GM19468 (cell line): ENCODE data around the gene SGMS1.
"Not testable (repeated sequence)": the region's sequence is repeated elsewhere in the genome, so short reads cannot be mapped to it uniquely, and the experiment has no call there.

Experiments used
- ATAC-seq: cut with Tn5 transposase; IDR thresholded peaks from one replicate; pipeline ENCODE4 v1.9.1; 2021; ENCODE audit warnings: mild to moderate bottlenecking, moderate library complexity, moderate number of reproducible peaks; ENCODE audit not compliant: unreplicated experiment; ENCODE audit errors: extremely low read depth

SGMS1 gene

DNA sequence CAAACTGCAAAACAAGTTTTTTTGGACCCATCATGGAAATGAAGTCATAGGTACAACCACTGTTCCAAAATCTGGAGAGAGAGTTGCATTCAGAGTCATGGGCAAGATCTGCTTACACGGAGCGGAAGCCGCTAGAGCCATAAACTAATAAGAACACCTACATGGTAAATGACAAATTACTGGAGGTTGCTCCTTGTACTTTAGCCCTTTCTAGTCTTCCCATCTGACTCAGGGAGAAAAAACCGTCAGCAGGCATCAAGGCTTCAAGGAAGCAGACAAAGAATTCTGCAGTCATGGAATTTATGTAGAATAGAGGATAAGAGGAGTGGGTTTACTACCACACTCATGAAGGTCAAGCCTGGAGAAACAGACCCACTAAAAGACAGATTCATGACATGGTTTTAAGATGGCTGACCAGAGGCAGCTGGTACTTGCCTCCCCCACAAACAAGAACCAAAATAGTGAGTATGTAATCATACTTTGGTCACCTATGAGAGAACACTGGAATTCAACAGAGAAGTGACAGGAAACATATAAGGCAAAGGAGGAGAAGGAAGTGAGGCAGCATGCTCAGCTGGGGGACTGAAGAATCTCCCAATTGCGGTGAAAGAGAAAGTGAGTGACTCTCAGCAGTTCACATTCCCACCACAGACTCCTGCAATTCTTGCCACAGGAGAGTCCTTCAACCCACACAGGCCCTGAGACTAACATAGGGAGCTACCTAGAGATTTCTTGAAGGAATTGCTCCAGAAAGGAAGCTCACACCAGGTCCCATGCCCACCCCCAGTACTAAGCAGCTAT is 330.0 kb downstream of the SGMS1 start:
- no peak for ATAC-seq

DNA sequence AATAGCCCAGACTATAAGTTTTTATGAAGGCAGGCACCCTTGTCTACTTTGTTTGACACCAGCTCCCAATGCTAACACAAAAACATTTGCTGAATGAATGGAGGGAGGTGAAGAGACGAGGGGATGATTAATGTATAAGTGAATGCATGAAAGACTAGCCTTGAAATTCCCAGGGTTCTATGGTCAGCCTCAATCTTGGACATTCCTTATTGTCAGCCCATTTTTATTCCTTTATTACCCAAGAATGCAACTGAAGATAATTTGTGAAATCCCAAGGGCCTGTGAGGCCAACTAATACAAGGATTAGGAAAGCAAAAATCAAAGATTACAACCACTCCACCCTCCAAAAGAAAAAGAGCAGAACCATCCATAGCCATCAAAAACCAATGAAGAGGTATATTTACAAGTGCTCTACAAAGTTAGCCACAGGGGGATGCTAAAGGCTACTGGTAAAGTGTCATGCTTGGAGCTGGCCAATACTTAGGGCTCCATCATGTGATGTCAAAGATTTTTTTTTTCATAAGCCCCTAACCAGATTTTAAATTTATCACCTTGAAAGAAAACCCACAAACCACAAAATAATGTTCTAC is 332.4 kb downstream of the SGMS1 start:
- ATAC-seq, result no peak

DNA sequence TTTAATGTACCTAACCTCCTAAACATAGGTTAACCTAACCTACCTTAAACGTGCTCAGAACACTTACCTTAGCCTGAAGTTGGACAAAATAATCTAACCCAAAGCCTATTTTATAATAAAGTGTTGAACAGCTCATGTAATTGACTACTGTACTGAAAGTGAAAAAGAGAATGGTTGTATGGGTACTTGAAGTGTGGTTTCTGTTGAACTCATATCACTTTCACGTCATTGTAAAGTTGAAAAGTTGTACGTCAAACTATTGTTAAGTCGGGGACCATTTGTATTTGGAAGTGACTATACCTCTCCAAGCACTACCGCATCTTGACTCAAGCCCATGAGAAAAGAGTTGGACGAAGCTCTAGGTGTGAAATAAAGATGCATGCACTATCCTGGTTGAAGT is 334.6 kb downstream of the SGMS1 start:
- ATAC-seq, result no peak

DNA sequence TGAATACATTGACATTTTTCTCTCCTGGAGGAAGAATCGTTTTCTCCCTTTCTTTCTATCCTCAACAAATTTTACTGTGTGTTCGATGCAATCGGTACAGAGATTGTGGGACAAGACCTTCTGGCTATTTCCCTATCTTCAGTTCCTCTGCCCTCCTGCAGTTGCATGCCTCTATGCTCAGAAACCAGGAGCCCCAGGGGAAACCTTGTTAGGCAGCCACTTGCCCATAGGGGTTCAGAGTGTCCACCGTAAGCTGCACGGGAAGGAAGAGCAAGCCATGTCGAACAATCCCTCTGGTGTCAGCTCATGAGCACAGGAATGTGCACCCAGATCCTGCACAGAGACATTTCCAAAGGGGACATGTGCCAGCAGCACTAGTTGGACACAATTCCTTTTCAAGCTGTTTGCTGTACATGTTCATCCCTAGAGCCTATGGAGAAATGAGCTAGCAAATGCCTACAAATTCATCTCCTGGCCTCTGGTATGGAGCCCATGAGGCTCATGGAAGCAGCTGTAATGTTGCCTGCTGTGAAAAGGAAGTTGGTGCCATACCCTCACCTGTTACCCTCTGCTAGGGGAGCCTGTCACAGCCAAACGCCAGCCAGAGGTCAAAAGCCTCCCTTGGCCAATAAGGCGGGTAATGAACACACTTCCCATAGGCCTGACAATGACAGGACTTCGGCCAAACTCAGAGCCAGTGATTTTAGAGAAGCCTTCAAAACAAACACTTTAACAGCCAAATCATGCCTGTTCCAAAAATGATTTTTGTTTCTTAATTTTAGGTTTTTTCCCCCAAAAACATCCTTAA is 336.6 kb downstream of the SGMS1 start:
- no peak for ATAC-seq

DNA sequence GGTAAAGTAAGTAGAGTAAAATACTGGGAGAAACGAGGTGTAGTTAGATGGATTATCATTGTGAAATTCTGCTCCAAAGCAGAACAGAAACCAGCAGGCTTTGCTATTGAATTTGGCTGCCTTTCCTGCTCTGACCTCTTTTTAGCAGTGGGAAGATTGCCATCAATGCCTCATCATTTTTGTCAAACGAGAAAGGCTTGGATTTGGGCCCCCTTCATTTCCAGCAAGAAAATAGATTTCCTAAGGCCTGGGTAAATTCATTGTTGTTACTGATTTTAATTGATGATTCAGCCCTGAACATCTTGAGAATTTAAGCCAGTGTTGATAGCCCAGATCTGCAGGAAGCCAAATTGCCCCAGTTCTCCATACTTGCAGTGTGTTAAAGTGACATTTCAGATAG is 337.2 kb downstream of the SGMS1 start:
- ATAC-seq, result no peak

DNA sequence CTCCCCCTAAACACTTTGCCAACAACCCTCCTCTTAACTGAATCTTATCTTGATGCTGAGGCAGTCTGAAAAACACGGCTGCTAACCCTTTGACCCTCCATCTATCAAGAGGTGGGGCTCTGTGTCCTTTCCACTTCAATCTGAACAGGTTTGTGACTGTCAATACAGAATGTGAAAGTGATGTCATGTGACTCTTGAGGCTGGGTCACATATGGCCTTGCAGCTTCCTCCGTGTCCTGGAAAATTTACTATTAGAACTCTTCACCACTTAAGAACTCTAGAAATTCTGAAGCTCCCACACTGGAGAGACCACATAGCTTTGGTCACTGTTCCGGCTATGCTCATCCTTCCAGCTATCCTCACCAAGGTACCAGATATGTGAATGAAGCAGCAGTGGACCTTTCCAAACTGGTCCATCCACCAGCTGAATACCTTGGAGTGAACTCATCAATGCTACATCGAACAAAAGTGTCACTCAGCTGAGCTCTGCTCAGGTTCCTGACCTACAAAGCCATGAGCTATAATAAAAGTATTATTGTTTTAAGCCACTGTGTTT is 341.7 kb downstream of the SGMS1 start:
- no peak for ATAC-seq

DNA sequence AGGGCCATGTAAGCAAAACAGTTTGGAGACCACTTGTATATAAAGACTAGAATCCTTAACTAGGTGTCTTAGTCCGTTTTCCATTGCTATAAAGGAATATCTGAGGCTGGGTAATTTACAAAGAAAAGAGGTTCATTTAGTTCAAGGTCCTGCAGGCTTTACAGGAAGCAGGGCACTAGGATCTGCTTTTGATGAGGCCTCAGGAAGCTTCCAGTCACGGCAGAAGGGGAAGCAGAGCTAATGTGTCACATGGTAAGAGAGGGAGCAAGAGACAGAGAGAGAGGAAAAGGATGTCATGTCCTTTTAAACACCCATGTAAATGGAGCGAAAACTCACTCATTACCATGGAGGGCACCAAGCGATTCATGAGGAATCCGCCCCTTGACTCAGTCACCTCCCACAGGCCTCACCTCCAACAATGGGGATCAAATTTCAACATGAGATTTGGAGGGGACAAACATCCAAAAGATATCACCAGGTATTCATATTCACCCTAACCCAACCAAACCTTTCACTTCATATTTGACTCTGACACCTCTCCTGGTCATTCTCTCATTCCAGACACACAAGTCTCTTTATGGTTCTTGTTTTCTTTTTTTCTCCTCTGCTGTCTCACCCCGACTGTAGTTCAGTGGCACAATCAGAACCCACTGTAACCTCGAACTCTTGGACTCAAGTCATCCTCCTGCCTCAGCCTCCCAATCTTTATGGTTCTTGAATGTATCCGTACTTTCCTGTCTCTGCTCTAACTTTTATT is 342.4 kb downstream of the SGMS1 start:
- ATAC-seq, result no peak

DNA sequence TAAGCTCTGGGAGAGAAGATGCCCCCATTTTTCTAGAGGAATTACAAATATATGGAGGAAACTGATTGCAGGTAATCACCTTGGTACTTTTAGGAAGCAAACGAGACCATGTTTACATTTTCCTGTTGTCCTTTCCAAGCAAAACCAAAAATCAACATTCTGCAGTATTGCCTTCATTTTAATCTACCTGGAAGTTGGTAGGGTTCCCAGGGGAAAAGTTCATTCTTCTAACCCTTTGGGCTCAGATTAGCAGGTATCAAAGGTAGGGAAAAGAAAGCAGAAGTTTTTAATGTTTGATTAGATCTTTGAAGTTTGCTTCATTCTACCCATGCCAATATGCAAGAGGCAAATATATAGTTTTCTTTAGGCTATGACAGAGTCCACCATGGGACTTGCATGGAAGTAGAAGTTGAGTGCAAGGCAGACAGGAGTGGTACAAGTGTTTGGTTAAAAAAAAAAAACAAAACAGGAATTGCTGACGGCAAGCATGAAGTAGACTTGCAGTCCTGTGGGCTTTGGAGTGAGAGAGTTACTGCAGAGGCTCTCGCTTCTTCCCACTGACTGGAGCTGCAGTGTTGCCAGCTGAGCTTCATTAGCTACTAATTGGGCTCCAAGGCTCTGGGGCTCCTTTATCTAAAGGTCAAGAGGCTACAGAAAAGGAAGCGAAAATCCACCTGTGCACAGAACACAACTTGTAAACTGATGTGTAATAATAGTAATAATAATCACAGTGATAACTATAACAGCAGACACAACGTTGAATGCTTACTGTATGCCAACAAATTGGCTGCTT is 343.5 kb downstream of the SGMS1 start:
- no peak for ATAC-seq

DNA sequence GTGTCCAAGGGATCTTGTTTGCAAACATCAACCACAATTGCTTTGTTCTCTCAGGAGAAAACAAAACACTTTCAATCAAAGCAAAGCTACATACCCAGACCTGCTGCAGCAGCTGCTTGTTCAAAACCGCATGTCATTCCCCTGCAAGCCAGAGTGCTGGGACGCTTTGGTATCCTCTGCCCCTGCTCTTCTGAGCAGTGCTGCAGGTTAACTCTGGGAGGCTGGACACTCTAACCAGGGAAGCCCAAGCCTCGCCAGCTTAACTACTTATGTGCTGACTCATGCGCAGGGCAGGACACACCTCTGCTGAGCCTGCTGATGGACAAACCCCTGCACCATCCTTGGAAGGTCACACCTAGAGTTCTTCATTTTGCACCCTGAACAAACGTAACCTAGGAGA is 344.3 kb downstream of the SGMS1 start:
- no peak for ATAC-seq

DNA sequence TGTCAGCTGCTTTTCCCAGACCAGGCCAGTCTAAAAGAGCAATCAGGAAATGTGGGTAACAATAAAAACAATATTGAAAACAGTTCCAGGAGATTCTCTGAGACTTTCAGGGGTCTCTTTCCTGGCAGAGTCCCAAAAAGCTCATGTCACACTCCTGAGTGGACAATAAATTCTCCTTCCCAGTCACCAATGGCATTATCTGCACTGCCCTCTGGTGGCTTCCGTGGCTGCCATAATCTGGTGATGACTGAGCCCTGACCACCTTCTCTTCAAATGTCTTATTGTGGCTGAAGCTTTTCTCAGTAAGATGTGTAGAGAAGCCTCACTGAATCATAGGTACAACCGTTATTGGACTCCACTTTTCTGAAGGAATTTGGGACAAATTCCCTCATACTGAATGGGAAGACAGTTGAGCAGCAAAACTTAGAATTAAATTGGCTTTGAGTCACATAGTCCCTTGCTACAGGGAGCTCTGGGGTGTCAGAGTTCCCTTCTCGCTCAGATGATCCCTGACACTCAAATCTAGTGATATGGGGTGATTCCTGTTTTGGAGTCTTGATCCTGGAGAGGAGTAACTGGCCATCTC is 348.0 kb downstream of the SGMS1 start:
- ATAC-seq, result no peak

DNA sequence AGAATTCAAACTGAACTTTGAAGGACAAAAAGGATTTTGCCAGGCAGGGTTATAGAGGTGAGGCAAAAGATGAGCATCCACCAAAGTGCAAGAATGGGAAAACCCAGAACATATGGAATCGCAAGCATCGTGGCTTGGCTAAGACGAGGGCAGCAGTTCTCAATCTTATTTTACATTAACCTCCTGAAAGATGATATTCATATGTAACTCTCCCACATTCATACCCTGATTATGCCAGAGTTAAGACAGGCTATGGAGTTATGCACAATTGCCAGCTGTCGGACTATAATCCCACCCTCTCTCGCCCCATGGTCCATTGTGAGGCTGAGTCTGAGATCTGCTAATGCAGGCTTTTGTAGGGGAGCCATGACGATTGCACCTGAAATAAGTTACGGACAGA is 351.2 kb downstream of the SGMS1 start:
- no peak for ATAC-seq

DNA sequence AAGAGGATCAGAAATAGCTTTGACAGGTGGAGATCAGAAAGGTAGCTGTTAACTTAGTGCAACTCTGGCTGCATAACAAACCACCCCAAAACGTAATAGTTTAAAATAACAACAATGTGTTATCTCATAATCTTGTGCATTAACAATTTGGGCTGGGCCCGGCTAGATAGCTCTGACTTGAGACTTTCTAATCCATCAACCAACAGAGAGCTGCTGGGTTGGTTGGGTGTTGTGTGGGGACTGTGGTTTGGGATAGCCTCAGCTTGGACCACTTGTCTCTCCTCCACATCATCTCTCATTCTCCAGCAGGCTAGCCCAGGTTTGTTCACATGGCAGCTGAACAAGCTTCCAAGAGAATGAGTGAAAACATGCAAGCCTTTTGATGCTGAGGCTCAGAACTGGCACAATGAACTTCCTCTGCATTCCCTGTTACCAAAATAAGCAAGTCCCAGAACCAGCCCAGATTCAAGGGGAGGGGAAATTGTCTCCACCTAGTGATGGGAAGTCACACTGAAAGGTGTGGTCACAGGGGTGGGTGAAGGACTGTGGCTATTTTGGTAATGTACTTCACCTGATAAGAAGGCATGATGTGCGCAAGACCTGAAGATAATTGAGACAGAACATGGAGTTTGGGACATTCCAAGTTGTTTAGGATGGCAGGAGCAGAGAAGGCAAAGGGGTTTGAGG is 352.0 kb downstream of the SGMS1 start:
- ATAC-seq, result no peak

DNA sequence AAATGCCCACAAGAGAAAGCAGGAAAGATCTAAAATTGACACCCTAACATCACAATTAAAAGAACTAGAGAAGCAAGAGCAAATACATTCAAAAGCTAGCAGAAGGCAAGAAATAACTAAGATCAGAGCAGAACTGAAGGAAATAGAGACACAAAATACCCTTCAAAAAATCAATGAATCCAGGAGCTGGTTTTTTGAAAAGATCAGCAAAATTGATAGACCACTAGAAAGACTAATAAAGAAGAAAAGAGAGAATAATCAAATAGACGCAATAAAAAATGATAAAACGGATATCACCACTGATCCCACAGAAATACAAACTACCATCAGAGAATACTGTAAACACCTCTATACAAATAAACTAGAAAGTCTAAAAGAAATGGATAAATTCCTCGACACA is 355.9 kb downstream of the SGMS1 start:
- ATAC-seq, result not testable (repeated sequence)

DNA sequence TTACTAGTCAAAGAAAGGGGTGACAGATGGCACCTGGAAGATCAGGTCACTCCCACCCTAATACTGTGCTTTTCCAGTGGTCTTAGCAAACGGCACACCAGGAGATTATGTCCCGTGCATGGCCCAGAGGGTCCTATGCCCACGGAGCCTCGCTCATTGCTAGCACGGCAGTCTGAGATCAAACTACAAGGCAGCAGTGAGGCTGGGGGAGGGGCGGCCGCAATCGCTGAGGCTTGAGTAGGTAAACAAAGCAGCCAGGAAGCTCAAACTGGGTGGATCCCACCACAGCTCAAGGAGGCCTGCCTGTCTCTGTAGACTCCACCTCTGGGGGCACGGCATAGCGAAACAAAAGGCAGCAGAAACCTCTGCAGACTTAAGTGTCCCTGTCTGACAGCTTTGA is 361.1 kb downstream of the SGMS1 start:
- not testable (repeated sequence) for ATAC-seq

DNA sequence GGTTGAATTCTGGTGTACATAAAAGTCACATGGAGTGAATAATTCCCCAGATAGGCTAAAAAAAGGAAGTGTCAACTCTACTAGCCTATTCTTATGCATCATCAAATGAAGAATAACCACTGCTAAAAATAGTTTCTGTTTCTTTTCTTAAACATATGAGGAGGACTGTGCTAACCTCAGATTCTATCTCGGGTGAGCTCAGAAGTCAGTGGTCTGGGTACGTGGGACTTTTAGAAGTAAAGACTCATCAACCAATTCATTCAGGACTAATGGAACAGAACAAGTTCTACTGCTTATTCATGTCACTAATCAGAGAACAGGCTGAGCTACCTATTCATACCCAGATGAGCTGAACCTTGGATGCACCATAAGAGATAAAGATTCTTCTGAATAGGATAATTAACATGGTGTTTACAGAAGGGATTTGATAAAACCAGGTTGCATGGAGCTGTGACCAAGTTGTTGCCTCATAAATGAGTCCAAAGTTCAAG is 362.9 kb downstream of the SGMS1 start:
- ATAC-seq, result peak; percentile 100
